Gastrocnemius medialis (tissue), 4 donors: ENCODE results near the gene LMF2.

Experiments used
- POLR2A ChIP-seq, 2 donors: fragments of 450-650 bp; IDR thresholded peaks; one replicate each; pipeline ENCODE4 v1.6.1; 2017; ENCODE audit warnings: antibody characterized with exemption in 2 of 2, mild to moderate bottlenecking in 2 of 2, moderate library complexity in 2 of 2
- TF ChIP-seq, protein P1 (sequence below), 5 experiments: fragments of 450-650 bp in 3 of 5; fragments of 200-600 bp in 2 of 5; sonication (generic) in 2 of 5; IDR thresholded peaks in 4 of 5; conservative IDR thresholded peaks in 1 of 5; 1 replicate in 4 of 5; 2 replicates in 1 of 5; pipeline ENCODE4 v1.5.1; 2016 to 2019; ENCODE audit warnings: antibody characterized with exemption in 5 of 5, mild to moderate bottlenecking in 3 of 5, moderate library complexity in 3 of 5

DNA sequence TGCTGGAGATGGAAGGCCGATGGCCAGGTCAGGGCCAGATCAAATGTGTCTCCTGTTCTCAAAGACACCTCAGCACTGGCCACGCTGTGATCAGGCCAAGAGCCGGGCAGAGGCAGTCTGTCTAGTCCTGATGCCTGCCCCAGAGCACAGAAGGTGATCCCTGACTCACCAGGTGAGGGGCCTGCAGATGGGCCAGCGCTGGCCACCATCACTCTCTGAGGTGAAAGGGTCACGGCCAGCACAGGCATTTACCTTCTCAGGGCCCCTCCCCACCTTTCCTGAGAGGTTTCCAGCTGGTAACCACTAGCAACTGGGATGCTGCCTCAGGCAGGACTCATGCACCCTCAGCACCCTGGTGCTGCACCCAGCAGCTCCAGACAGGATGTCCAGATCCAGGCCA lies 35.5 kb downstream of the LMF2 start:
- TF ChIP-seq, protein P1, sequence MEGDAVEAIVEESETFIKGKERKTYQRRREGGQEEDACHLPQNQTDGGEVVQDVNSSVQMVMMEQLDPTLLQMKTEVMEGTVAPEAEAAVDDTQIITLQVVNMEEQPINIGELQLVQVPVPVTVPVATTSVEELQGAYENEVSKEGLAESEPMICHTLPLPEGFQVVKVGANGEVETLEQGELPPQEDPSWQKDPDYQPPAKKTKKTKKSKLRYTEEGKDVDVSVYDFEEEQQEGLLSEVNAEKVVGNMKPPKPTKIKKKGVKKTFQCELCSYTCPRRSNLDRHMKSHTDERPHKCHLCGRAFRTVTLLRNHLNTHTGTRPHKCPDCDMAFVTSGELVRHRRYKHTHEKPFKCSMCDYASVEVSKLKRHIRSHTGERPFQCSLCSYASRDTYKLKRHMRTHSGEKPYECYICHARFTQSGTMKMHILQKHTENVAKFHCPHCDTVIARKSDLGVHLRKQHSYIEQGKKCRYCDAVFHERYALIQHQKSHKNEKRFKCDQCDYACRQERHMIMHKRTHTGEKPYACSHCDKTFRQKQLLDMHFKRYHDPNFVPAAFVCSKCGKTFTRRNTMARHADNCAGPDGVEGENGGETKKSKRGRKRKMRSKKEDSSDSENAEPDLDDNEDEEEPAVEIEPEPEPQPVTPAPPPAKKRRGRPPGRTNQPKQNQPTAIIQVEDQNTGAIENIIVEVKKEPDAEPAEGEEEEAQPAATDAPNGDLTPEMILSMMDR (IDR thresholded peaks at IDR 0.05 in 4 of 5, conservative IDR thresholded peaks at IDR 0.05 in 1 of 5), result no peak
- no peak for TF ChIP-seq POLR2A (IDR thresholded peaks at IDR 0.05)
